ENCODE results near the gene ABO.
"Not testable (repeated sequence)": the region's sequence is repeated elsewhere in the genome, so short reads cannot be mapped to it uniquely, and the experiment has no call there.

ABO gene

GRCh38 chr9:133286523-133286922 lies 11.5 kb upstream of the ABO start:
- DNase-seq, result no peak

- DNase-seq, result no peak
Measured at GRCh38 chr9:133285252-133285775, 10.3 kb upstream of the ABO start.

GRCh38 chr9:133284362-133284761 lies 9.4 kb upstream of the ABO start:
- DNase-seq, result no peak

DNA sequence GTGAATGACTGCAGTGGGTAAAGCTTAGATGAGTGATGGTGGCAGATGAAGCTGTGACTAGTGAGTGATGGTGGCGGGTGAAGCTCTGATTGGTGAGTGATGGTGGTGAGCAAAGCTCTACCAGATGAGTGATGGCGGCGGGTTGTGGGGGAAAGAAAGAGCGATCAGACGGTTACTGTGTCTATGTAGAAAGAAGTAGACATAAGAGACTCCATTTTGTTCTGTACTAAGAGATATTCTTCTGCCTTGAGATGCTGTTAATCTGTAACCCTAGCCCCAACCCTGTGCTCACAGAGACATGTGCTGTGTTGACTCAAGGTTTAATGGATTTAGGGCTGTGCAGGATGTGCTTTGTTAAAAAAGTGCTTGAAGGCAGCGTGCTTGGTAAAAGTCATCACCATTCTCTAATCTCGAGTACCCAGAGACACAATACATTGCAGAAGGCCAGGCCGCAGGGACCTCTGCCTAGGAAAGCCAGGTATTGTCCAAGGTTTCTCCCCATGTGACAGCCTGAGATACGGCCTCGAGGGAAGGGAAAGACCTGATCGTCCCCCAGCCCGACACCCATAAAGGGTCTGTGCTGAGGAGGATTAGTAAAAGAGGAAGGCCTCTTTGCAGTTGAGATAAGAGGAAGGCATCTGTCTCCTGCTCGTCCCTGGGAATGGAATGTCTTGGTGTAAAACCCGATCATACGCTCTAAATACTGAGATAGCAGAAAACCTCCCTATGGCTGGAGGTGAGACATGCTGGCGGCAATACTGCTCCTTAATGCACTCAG lies 8.4 kb upstream of the ABO start:
- not testable (repeated sequence) for DNase-seq

- DNase-seq, result no peak
Measured at GRCh38 chr9:133282464-133283238, 7.7 kb upstream of the ABO start.

- DNase-seq, result no peak
Measured at GRCh38 chr9:133280392-133280791, 5.4 kb upstream of the ABO start.

DNA sequence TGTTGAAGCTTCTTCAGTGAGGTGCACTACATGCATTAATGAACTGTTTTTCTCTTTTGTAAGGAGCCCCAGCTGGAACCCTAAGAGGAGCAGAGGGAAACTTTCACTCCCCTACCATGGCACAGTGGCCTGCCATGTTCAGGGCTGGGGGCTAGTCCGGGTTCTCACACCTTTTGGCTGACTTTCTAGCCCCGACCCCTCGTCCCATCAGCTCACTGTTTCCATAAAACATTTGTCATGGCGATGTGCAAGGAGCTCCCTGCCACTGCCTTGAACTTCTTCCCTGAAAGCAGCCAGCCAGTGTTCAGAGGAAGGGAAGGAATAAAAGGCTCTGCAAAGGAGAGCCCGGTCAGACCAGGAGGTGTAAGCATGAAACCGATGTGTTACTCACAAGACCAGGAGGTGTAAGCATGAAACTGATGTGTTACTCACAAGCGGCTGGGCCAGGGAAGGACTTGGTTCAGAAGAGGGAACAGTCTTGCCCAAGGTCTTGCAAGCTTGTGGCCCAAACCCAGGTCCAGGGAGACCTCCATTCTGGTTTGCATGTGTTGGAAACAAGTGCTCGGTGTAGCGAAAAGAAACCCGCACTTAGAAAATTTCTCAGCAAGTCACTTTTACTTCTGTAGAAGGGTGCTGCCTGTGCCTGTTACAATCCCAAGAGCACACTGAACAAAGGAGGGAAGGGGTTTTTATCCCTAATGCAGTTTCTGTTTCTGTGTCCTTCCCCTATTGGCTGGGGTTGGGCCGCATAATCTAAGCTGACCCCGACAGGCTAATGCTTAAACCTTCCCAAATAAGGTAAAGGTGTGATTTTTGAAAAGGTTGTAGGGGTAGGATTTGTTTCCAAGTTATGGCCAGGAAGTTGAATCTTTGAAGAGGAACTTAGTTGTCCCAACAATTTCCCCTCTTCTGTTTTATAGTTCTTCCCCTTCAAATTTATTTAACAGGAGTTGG lies 3.4 kb upstream of the ABO start:
- DNase-seq, result no peak

GRCh38 chr9:133277467-133277866 lies 2.5 kb upstream of the ABO start:
- DNase-seq, result no peak

GRCh38 chr9:133276923-133277322 lies 1.9 kb upstream of the ABO start:
- DNase-seq, result no peak

DNA sequence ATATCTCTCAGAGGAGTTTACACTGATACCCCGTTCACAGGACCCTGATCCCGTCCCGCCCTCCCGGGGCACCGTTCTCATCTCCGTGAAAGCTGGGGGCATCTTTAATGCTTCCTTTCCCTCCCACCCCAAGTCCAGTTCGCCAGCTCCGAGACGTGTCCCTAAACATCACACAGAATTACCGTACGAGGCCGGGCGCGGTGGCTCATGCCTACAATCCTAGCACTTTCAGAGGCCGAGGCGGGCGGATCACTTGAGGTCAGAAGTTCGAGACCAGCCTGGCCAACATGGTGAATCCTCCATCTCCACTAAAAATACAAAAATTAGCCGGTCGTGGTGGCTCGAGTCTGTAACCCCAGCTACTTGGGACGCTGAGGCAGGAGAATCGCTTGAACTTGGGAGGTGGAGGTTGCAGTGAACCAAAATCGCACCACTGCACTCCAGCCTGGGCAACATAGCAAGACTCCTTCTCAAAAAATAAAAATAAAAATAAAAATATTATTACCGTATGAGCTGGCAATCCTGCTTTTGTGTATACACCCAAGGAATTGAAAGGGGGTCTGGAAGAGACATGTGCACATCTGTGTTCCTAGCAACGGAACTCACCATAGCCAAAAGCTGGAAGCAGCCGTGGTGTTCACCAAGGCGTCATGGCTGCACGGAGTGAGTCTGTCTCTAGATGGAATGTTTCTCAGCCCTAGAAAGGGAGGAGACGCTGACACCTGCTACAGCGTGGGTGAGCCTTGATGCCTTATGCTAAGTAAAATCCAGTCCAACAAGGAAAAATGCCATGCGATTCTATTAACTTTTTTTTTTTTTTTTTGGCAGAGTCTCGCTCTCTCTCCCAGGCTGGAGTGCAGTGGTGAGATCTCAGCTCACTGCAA lies 1.2 kb upstream of the ABO start:
- no peak for DNase-seq

DNA sequence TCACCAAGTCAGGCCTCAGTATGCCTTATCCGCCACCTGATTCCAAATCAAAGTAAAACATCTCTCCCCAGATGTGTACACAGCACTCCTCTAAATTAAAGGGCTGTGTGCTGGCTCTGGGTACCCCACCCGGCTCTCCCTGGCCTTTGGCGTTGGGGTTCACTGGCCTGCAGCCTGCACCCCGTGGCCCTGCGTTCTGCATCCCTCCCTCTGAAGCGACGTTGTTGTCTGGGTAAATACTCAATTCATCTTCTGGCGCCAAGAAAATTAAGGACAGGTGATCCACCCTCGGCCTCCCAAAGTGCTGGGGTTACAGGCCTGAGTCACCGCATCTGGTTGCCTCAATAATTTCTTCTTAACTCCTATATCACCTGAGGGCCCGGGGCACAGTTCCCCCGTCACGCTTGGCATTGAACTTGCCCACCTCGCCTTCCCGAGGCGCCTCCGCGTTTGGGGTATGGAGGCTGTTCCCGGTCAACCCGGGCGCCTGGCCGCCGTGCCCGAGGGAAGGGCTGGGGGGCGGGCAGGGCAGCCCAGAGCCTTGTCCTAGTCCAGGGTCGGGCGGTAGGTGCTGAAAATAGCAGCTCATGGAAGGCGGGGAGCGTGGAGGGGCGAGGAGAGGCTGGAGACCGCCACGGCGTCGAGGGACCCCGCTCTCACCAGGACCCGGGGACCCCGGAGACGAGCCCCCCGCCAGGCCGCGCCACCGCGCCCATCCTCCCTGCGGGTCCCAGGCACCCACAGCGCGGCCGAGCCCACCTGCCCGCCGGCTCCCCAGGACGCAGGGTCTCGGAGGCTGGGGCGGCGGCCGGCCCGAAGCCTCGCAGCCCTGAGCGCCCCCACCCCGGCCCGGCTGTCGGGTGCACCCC lies 531 bp downstream of the ABO start:
- DNase-seq, result no peak

GRCh38 chr9:133273819-133274218 lies 1.2 kb downstream of the ABO start:
- DNase-seq, result no peak

GRCh38 chr9:133273098-133273497 lies 1.9 kb downstream of the ABO start:
- no peak for DNase-seq

- no peak for DNase-seq
Measured at GRCh38 chr9:133269537-133270362, 5.3 kb downstream of the ABO start.

- DNase-seq, result not testable (repeated sequence)
Measured at GRCh38 chr9:133269136-133269535, 5.9 kb downstream of the ABO start.

- no peak for DNase-seq
Measured at GRCh38 chr9:133268335-133269056, 6.5 kb downstream of the ABO start.

GRCh38 chr9:133264235-133264764 lies 10.7 kb downstream of the ABO start:
- DNase-seq, result no peak

DNA sequence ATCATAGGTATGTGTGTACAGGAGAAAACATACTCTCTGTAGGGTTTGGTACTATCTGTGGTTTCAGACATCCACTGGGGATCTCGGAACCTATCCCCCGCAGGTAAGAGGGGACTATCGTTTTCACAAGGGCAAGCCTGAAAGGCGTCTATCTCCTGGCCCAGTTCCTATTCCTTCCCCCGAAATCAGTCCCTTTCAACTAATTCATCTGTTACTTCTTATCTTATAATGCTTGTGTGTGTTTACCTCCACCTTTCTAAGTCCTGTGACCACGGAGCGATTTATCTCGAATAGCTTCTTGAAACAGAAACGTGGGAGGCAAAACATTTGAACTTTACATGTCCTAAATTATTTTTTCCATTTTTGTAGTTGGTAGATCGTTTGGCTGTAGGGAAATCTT lies 11.4 kb downstream of the ABO start:
- no peak for DNase-seq

DNA sequence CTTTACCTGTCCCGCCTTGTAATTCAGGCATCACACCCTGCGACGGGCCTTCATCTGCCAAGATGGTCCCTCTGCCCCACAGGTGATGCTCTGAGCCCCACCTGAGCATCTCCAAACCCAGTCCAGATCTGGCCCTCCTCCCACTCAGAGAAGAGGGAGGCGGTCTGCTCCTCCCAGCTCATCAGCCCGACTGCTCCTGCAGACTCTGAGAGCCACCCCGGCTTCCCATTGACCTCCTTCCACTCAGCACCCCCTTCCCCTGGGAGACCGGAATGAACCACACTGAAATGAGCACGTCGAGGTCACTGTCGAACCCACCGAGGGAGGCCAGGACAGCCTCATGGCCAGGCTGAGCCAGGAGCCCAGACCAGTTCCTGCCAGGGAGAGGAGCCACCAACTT lies 12.8 kb downstream of the ABO start:
- no peak for DNase-seq

Data from stimulated activated CD4-positive, alpha-beta T cell treated with anti-CD3 and anti-CD28 coated beads, Interleukin-4, amount 100 ng/mL, for 4 hours (primary cell).